Parietal lobe (tissue), 1 donor: ENCODE measurements around the gene IFT20. TPM values are rescaled to one million over a fixed set of nuclear protein-coding genes. Genes with fewer than 3 reads are reported as not detected.

Experiments
- total RNA-seq: library from RNA; depleted of rRNA; stranded (reverse); fragments of >200 nt; gene quantifications from one replicate; pipeline ENCODE4 v1.2.3, GENCODE V29; 2014

IFT20 gene
- total RNA-seq = 42.3 TPM

GRCh38 chr17:28335201-28335958 lies at the start of gene IFT20, which contains the start of gene TNFAIP1:
Gene IFT20, minus strand, starts transcription at chr17:28335472. Its CDS starts 3,487 bp downstream, at chr17:28331985.
Gene TNFAIP1, plus strand, starts transcription at chr17:28335761. Its CDS starts 3,761 bp downstream, at chr17:28339522.

GRCh38 chr17:28371245-28372202 lies 36.3 kb upstream of the IFT20 start, which contains the start of gene SARM1:
Gene SARM1, plus strand, starts transcription at chr17:28371694. Its CDS starts 339 bp downstream, at chr17:28372033.

GRCh38 chr17:28370035-28370743 lies 34.9 kb upstream of the IFT20 start, which contains the start of gene VTN:
Gene VTN, minus strand, starts transcription at chr17:28370307. Its CDS starts 104 bp downstream, at chr17:28370203.

GRCh38 chr17:28364665-28365363 lies 29.5 kb upstream of the IFT20 start, which contains the start of gene SEBOX:
Gene SEBOX, minus strand, starts transcription at chr17:28365199. Its CDS starts 48 bp downstream, at chr17:28365151.

GRCh38 chr17:28357061-28357900 lies 22.0 kb upstream of the IFT20 start, which contains the start of gene POLDIP2:
Gene POLDIP2, minus strand, starts transcription at chr17:28357527. Its CDS starts 79 bp downstream, at chr17:28357448.

GRCh38 chr17:28318759-28319597 lies 16.3 kb downstream of the IFT20 start, which contains the start of gene TMEM97:
Gene TMEM97, plus strand, starts transcription at chr17:28319200. Its CDS starts 40 bp downstream, at chr17:28319240.

Other genes starting within 250 kb of the IFT20 start
- 25.7 TPM for gene TMEM97, start 16.3 kb downstream of the IFT20 start, total RNA-seq
- 33.2 TPM for gene TNFAIP1, start 289 bp upstream of the IFT20 start, total RNA-seq
- 37.9 TPM for gene POLDIP2, start 22.1 kb upstream of the IFT20 start, total RNA-seq
- not detected for gene SEBOX, start 29.7 kb upstream of the IFT20 start, total RNA-seq
- 0.63 TPM for gene VTN, start 34.8 kb upstream of the IFT20 start, total RNA-seq
- gene SARM1, start 36.2 kb upstream of the IFT20 start, total RNA-seq = 54.1 TPM
- gene SLC46A1, start 70.7 kb upstream of the IFT20 start, total RNA-seq = 22.8 TPM
- not detected for gene SLC13A2, start 138.2 kb upstream of the IFT20 start, total RNA-seq
- not detected for gene FOXN1, start 170.9 kb upstream of the IFT20 start, total RNA-seq
- 34.4 TPM for gene UNC119, start 217.2 kb upstream of the IFT20 start, total RNA-seq
- gene PIGS, start 236.1 kb upstream of the IFT20 start, total RNA-seq = 24.4 TPM
- 71.1 TPM for gene ALDOC, start 241.4 kb upstream of the IFT20 start, total RNA-seq